HL-60 (cell line): Measurements from ENCODE around the gene DNAH6.

ENCODE experiments used
- DNase-seq, 2 experiments: peaks; one replicate each; pipeline ENCODE4 v3.0.0-alpha.2; 2010 to 2020; ENCODE audit warnings: low read depth in 1 of 2, low spot score in 1 of 2
- H3K27ac ChIP-seq: fragments of 250-450 bp; sonication (Bioruptor Pico); replicated peaks from 2 replicates; pipeline ENCODE4 v1.5.1; 2020; ENCODE audit warnings: mild to moderate bottlenecking, moderate library complexity
- H3K27me3 ChIP-seq: fragments of 250-450 bp; sonication (Bioruptor Pico); 2 replicates; pipeline ENCODE4 v1.5.1; 2021; ENCODE audit warnings: mild to moderate bottlenecking, moderate library complexity; ENCODE audit not compliant: insufficient read depth, poor library complexity, severe bottlenecking
- H3K4me3 ChIP-seq: replicated peaks from 2 replicates; pipeline ENCODE4 v1.5.1; 2011; ENCODE audit warnings: mild to moderate bottlenecking, control low read depth, low read length; ENCODE audit not compliant: insufficient read depth
- CTCF ChIP-seq: IDR thresholded peaks from one replicate; pipeline ENCODE4 v1.5.1; 2011; ENCODE audit warnings: low read length, control low read depth, inconsistent platforms; ENCODE audit not compliant: insufficient read depth
- GABPA ChIP-seq: IDR thresholded peaks from 2 replicates; pipeline ENCODE4 v1.6.1; 2012; ENCODE audit warnings: low read depth
- POLR2AphosphoS5 ChIP-seq: IDR thresholded peaks from 2 replicates; pipeline ENCODE4 v1.6.1; 2012; ENCODE audit warnings: low read depth
- REST ChIP-seq: IDR thresholded peaks from 2 replicates; pipeline ENCODE4 v1.6.1; 2012; ENCODE audit warnings: low read depth; ENCODE audit not compliant: insufficient replicate concordance
- SPI1 ChIP-seq: IDR thresholded peaks from 2 replicates; pipeline ENCODE4 v1.6.1; 2012; ENCODE audit warnings: low read depth, mild to moderate bottlenecking, borderline replicate concordance

DNAH6 gene

GRCh38 chr2:84694088-84694622 lies 177.9 kb downstream of the DNAH6 start:
- TF ChIP-seq SPI1, result no peak
- no peak for TF ChIP-seq CTCF
- no peak for TF ChIP-seq POLR2AphosphoS5
- TF ChIP-seq GABPA, result no peak
- no peak for TF ChIP-seq REST
- no peak overlapping the region for H3K27ac ChIP-seq
- H3K4me3 ChIP-seq, result no peak overlapping the region
- no peaks in the 10 kb centered on the region for H3K27me3 ChIP-seq
- no peak for DNase-seq

GRCh38 chr2:84697895-84698294 lies 181.6 kb downstream of the DNAH6 start:
- Histone ChIP-seq H3K4me3 (no peak overlapping the region), H3K27ac (no peak overlapping the region), H3K27me3 (no peaks in the 10 kb centered on the region)
- no peak for DNase-seq
- TF ChIP-seq GABPA (no peak), CTCF (no peak), REST (no peak), SPI1 (no peak), POLR2AphosphoS5 (no peak)

GRCh38 chr2:84700006-84700405 lies 183.7 kb downstream of the DNAH6 start:
- no peak for DNase-seq
- Histone ChIP-seq H3K27me3 (no peaks in the 10 kb centered on the region), H3K4me3 (no peak overlapping the region), H3K27ac (no peak overlapping the region)
- TF ChIP-seq SPI1 (no peak), CTCF (no peak)

- no peak for DNase-seq
- no peak overlapping the region for H3K4me3 ChIP-seq
- no peak for TF ChIP-seq POLR2AphosphoS5
- no peak for TF ChIP-seq REST
- no peak for TF ChIP-seq GABPA
- TF ChIP-seq CTCF, result no peak
- TF ChIP-seq SPI1, result no peak
- H3K27me3 ChIP-seq, result no peaks in the 10 kb centered on the region
- no peak overlapping the region for H3K27ac ChIP-seq
Measured at GRCh38 chr2:84701880-84702279, 185.6 kb downstream of the DNAH6 start.
